ENCODE data around the gene EML5.

GRCh38 chr14:88688386-88688785 lies 104.4 kb downstream of the EML5 start:
- no peak for TF ChIP-seq POLR2AphosphoS5 (IDR thresholded peaks at IDR 0.05)
- no peak for TF ChIP-seq CTCF (IDR thresholded peaks at IDR 0.05)
- no peak for TF ChIP-seq POLR2A (IDR thresholded peaks at IDR 0.05)

Data from prostate gland (tissue), 2 donors.